Measurements from ENCODE around the gene PPL. TPM values are rescaled to one million over a fixed set of nuclear protein-coding genes. Genes with fewer than 3 reads are reported as not detected.

Gene PPL
- total RNA-seq, 1 donor from 2014 or later, result 18.4 TPM

- intact Hi-C loops (cut with micrococcal nuclease), result no loop called here
- DNase-seq, result no peak
- ATAC-seq, result no peak
Measured at GRCh38 chr16:4876646-4877379, 60.1 kb downstream of the PPL start.

GRCh38 chr16:4874666-4875065 lies 62.3 kb downstream of the PPL start:
- DNase-seq (no peak), ATAC-seq (no peak)
- intact Hi-C loops (cut with micrococcal nuclease), result no loop called here

- intact Hi-C loops (cut with micrococcal nuclease), result no loop called here
- DNase-seq, result no peak
- ATAC-seq, result no peak
Measured at GRCh38 chr16:4873091-4873490, 63.9 kb downstream of the PPL start.

GRCh38 chr16:4871071-4871470 lies 65.9 kb downstream of the PPL start:
- intact Hi-C loops (cut with micrococcal nuclease), result no loop called here
- DNase-seq (no peak), ATAC-seq (no peak)

GRCh38 chr16:4870138-4870671 lies 66.7 kb downstream of the PPL start:
- DNase-seq, result no peak
- no peak for ATAC-seq
- intact Hi-C loops (cut with micrococcal nuclease), result no loop called here

GRCh38 chr16:4869147-4869805 lies 67.7 kb downstream of the PPL start:
- intact Hi-C loops (cut with micrococcal nuclease), result no loop called here

GRCh38 chr16:4868535-4868934 lies 68.4 kb downstream of the PPL start:
- ATAC-seq, result peak; percentile 59
- DNase-seq, result no peak
- intact Hi-C loops (cut with micrococcal nuclease), result no loop called here

More at GRCh38 chr16:4869147-4869805, 67.7 kb downstream of the PPL start:
- ATAC-seq (peak; percentile 45), DNase-seq (no peak)

GRCh38 chr16:4868026-4868425 lies 68.9 kb downstream of the PPL start:
- intact Hi-C loops (cut with micrococcal nuclease), result no loop called here
- DNase-seq, result no peak
- ATAC-seq, result no peak

- ATAC-seq (no peak), DNase-seq (no peak)
- intact Hi-C loops (cut with micrococcal nuclease), result no loop called here
Measured at GRCh38 chr16:4866586-4866985, 70.4 kb downstream of the PPL start.

GRCh38 chr16:4865231-4865860 lies 71.6 kb downstream of the PPL start:
- no peak for ATAC-seq
- DNase-seq, result no peak
- intact Hi-C loops (cut with micrococcal nuclease), result no loop called here

GRCh38 chr16:4864728-4865127 lies 72.2 kb downstream of the PPL start:
- intact Hi-C loops (cut with micrococcal nuclease), result no loop called here
- DNase-seq (no peak), ATAC-seq (no peak)

- DNase-seq (no peak), ATAC-seq (peak; percentile 26)
- intact Hi-C loops (cut with micrococcal nuclease), result no loop called here
Measured at GRCh38 chr16:4862639-4863038, 74.3 kb downstream of the PPL start.

- intact Hi-C loops (cut with micrococcal nuclease), result no loop called here
- DNase-seq (no peak), ATAC-seq (no peak)
Measured at GRCh38 chr16:4860727-4861342, 76.1 kb downstream of the PPL start.

GRCh38 chr16:4859900-4860255 lies 77.1 kb downstream of the PPL start:
- ATAC-seq, result peak; percentile 41
- intact Hi-C loops (cut with micrococcal nuclease), result no loop called here
- no peak for DNase-seq

GRCh38 chr16:4859190-4859899 lies 77.6 kb downstream of the PPL start:
- intact Hi-C loops (cut with micrococcal nuclease), result no loop called here
- ATAC-seq (peak; percentile 9), DNase-seq (no peak)

GRCh38 chr16:4855804-4856203 lies 81.1 kb downstream of the PPL start:
- no peak for ATAC-seq
- DNase-seq, result no peak
- intact Hi-C loops (cut with micrococcal nuclease), result no loop called here

GRCh38 chr16:4855371-4855770 lies 81.6 kb downstream of the PPL start:
- intact Hi-C loops (cut with micrococcal nuclease), result no loop called here
- no peak for DNase-seq
- no peak for ATAC-seq

GRCh38 chr16:4852221-4852872 lies 84.6 kb downstream of the PPL start:
- DNase-seq, result no peak
- intact Hi-C loops (cut with micrococcal nuclease), result no loop called here
- ATAC-seq, result no peak

- intact Hi-C loops (cut with micrococcal nuclease), result no loop called here
- ATAC-seq (no peak), DNase-seq (no peak)
Measured at GRCh38 chr16:4850211-4850610, 86.7 kb downstream of the PPL start.
